ENCODE data around the gene MRPL55. TPM values are rescaled to one million over a fixed set of nuclear protein-coding genes. Genes with fewer than 3 reads are reported as not detected.
A peak's percentile ranks its signal among the peaks of the same experiment; 100 is the strongest.

MRPL55 gene
- total RNA-seq, 1 experiment from 2014 or later, result 60.4 TPM

GRCh38 chr1:228075801-228076271 is 33.3 kb downstream of the MRPL55 start:
- intact Hi-C loops (cut with micrococcal nuclease; ENCODE audit: unreplicated experiment), result loop anchor here (5.0 to 10.0 kb wide), 2 partner anchors 74 to 311 kb away; no protein-coding TSS in a partner anchor
- Histone ChIP-seq H3K9me3 (ENCODE audit: low read depth, low read length, poor library complexity, severe bottlenecking) (no peaks in the 10 kb centered on the region), H3K27me3 (replicated peaks; ENCODE audit: insufficient read depth, low read depth, low read length, poor library complexity) (peaks cover 9% of the 10 kb centered on the region), H3K4me3 (ENCODE audit: low read depth, low read length, poor library complexity, severe bottlenecking) (no peak overlapping the region), H3K27ac (ENCODE audit: low read depth, low read length, poor library complexity, severe bottlenecking) (no peak overlapping the region), H3K36me3 (ENCODE audit: insufficient read depth, low read length, poor library complexity, severe bottlenecking) (no peaks in the 10 kb centered on the region), H3K4me1 (ENCODE audit: insufficient read depth, low read length, poor library complexity, severe bottlenecking) (no peaks in the 10 kb centered on the region)
- ChIA-PET POLR2A (ENCODE audit: low non-redundant PET) (no interaction called here), CTCF (no interaction called here)
- DNase-seq (ENCODE audit: low spot score), result no peak
- no TSS peak for BruUV-seq (replicated peaks)
- TF ChIP-seq EZH2 (IDR thresholded peaks at IDR 0.05; ENCODE audit: borderline replicate concordance, low read depth, low read length, poor library complexity, severe bottlenecking) (no peak), CTCF (conservative IDR thresholded peaks at IDR 0.05; ENCODE audit: low read depth, low read length) (no peak)

GRCh38 chr1:228074954-228075730 is 34.0 kb downstream of the MRPL55 start:
- H3K4me3 ChIP-seq (ENCODE audit: low read depth, low read length, poor library complexity, severe bottlenecking), result no peak overlapping the region
- no peak for TF ChIP-seq EZH2 (IDR thresholded peaks at IDR 0.05; ENCODE audit: borderline replicate concordance, low read depth, low read length, poor library complexity, severe bottlenecking)
- no TSS peak for BruUV-seq (replicated peaks)
- H3K9me3 ChIP-seq (ENCODE audit: low read depth, low read length, poor library complexity, severe bottlenecking), result no peaks in the 10 kb centered on the region
- no peaks in the 10 kb centered on the region for H3K36me3 ChIP-seq (ENCODE audit: insufficient read depth, low read length, poor library complexity, severe bottlenecking)
- ChIA-PET CTCF (interaction anchor here (1.6 kb wide), 1 partner anchor 76 kb away, joined by 4 read pairs; no protein-coding TSS in a partner anchor), POLR2A (ENCODE audit: low non-redundant PET) (no interaction called here)
- no peaks in the 10 kb centered on the region for H3K4me1 ChIP-seq (ENCODE audit: insufficient read depth, low read length, poor library complexity, severe bottlenecking)
- intact Hi-C loops (cut with micrococcal nuclease; ENCODE audit: unreplicated experiment), result loop anchor here (5.0 to 10.0 kb wide), 2 partner anchors 73 to 310 kb away; no protein-coding TSS in a partner anchor
- H3K27me3 ChIP-seq (replicated peaks; ENCODE audit: insufficient read depth, low read depth, low read length, poor library complexity), result peaks cover 13% of the 10 kb centered on the region
- no peak for DNase-seq (ENCODE audit: low spot score)
- no peak overlapping the region for H3K27ac ChIP-seq (ENCODE audit: low read depth, low read length, poor library complexity, severe bottlenecking)

GRCh38 chr1:228073857-228074545 is 35.1 kb downstream of the MRPL55 start:
- Histone ChIP-seq H3K36me3 (ENCODE audit: insufficient read depth, low read length, poor library complexity, severe bottlenecking) (no peaks in the 10 kb centered on the region), H3K27ac (ENCODE audit: low read depth, low read length, poor library complexity, severe bottlenecking) (no peak overlapping the region), H3K4me1 (ENCODE audit: insufficient read depth, low read length, poor library complexity, severe bottlenecking) (no peaks in the 10 kb centered on the region), H3K4me3 (ENCODE audit: low read depth, low read length, poor library complexity, severe bottlenecking) (no peak overlapping the region), H3K9me3 (ENCODE audit: low read depth, low read length, poor library complexity, severe bottlenecking) (no peaks in the 10 kb centered on the region), H3K27me3 (replicated peaks; ENCODE audit: insufficient read depth, low read depth, low read length, poor library complexity) (peaks cover 20% of the 10 kb centered on the region)
- DNase-seq (ENCODE audit: low spot score), result no peak
- BruUV-seq (replicated peaks), result no TSS peak
- peak; percentile 37 for TF ChIP-seq CTCF (conservative IDR thresholded peaks at IDR 0.05; ENCODE audit: low read depth, low read length)
- no peak for TF ChIP-seq EZH2 (IDR thresholded peaks at IDR 0.05; ENCODE audit: borderline replicate concordance, low read depth, low read length, poor library complexity, severe bottlenecking)
- ChIA-PET CTCF (interaction anchor here (1.6 kb wide), 1 partner anchor 75 kb away, joined by 4 read pairs; no protein-coding TSS in a partner anchor), POLR2A (ENCODE audit: low non-redundant PET) (no interaction called here)
- intact Hi-C loops (cut with micrococcal nuclease; ENCODE audit: unreplicated experiment), result loop anchor here (10.0 kb wide), 1 partner anchor 309 kb away; no protein-coding TSS in a partner anchor

All from A673 (cell line).